Measurements from ENCODE around the gene CD37.
"Not testable (repeated sequence)": the region's sequence is repeated elsewhere in the genome, so short reads cannot be mapped to it uniquely, and the experiment has no call there.

Gene CD37

GRCh38 chr19:49327878-49328544, 7.2 kb upstream of the CD37 start:
- H3K4me3 ChIP-seq (ENCODE audit: low read depth, low read length) = no peak overlapping the region
- DNase-seq (ENCODE audit: low read depth) = no peak

GRCh38 chr19:49328741-49329140, 6.5 kb upstream of the CD37 start:
- DNase-seq (ENCODE audit: low read depth) = no peak
- H3K4me3 ChIP-seq (ENCODE audit: low read depth, low read length) = no peak overlapping the region

GRCh38 chr19:49331187-49331586, 4.0 kb upstream of the CD37 start:
- not testable (repeated sequence) for DNase-seq (ENCODE audit: low read depth); H3K4me3 ChIP-seq (ENCODE audit: low read depth, low read length)

GRCh38 chr19:49331616-49332055, 3.6 kb upstream of the CD37 start:
- H3K4me3 ChIP-seq (ENCODE audit: low read depth, low read length) = no peak overlapping the region
- DNase-seq (ENCODE audit: low read depth) = no peak

GRCh38 chr19:49332691-49333417, 2.4 kb upstream of the CD37 start:
- not testable (repeated sequence) for DNase-seq (ENCODE audit: low read depth); H3K4me3 ChIP-seq (ENCODE audit: low read depth, low read length)

GRCh38 chr19:49333418-49333805, 1.8 kb upstream of the CD37 start:
- no peak overlapping the region for H3K4me3 ChIP-seq (ENCODE audit: low read depth, low read length)
- DNase-seq (ENCODE audit: low read depth) = no peak

GRCh38 chr19:49333811-49334288, 1.4 kb upstream of the CD37 start:
- no peak for DNase-seq (ENCODE audit: low read depth)
- no peak overlapping the region for H3K4me3 ChIP-seq (ENCODE audit: low read depth, low read length)

- no peak overlapping the region for H3K4me3 ChIP-seq (ENCODE audit: low read depth, low read length)
- no peak for DNase-seq (ENCODE audit: low read depth)
Measured at GRCh38 chr19:49335784-49336481, 727 bp downstream of the CD37 start.

- no peak for DNase-seq (ENCODE audit: low read depth)
- no peak overlapping the region for H3K4me3 ChIP-seq (ENCODE audit: low read depth, low read length)
Measured at GRCh38 chr19:49336482-49337266, 1.5 kb downstream of the CD37 start.

- DNase-seq (ENCODE audit: low read depth) = no peak
- no peak overlapping the region for H3K4me3 ChIP-seq (ENCODE audit: low read depth, low read length)
Measured at GRCh38 chr19:49337267-49338022, 2.2 kb downstream of the CD37 start.

- H3K4me3 ChIP-seq (ENCODE audit: low read depth, low read length) = no peak overlapping the region
- no peak for DNase-seq (ENCODE audit: low read depth)
Measured at GRCh38 chr19:49338023-49338677, 2.9 kb downstream of the CD37 start.

GRCh38 chr19:49338691-49339300, 3.6 kb downstream of the CD37 start:
- peak overlapping the region; percentile 38 for H3K4me3 ChIP-seq (ENCODE audit: low read depth, low read length)
- DNase-seq (ENCODE audit: low read depth) = no peak

- DNase-seq (ENCODE audit: low read depth) = peak; percentile 60
- peak overlapping the region; percentile 38 for H3K4me3 ChIP-seq (ENCODE audit: low read depth, low read length)
Measured at GRCh38 chr19:49339301-49340068, 4.3 kb downstream of the CD37 start.

- peak overlapping the region; percentile 38 for H3K4me3 ChIP-seq (ENCODE audit: low read depth, low read length)
- DNase-seq (ENCODE audit: low read depth) = no peak
Measured at GRCh38 chr19:49340069-49340864, 5.1 kb downstream of the CD37 start.

- DNase-seq (ENCODE audit: low read depth) = no peak
Measured at GRCh38 chr19:49340865-49341718, 5.9 kb downstream of the CD37 start.

GRCh38 chr19:49342291-49342721, 7.1 kb downstream of the CD37 start:
- no peak overlapping the region for H3K4me3 ChIP-seq (ENCODE audit: low read depth, low read length)
- no peak for DNase-seq (ENCODE audit: low read depth)

More at GRCh38 chr19:49340865-49341718, 5.9 kb downstream of the CD37 start:
- no peak overlapping the region for H3K4me3 ChIP-seq (ENCODE audit: low read depth, low read length)

Data from skeletal muscle cell (primary cell).